Measurements from ENCODE around the gene KIFC3.

GRCh38 chr16:57732714-57733113 is 69.6 kb downstream of the KIFC3 start:
- TF ChIP-seq CTCF (IDR thresholded peaks at IDR 0.05), result no peak
- TF ChIP-seq POLR2AphosphoS5 (IDR thresholded peaks at IDR 0.05), result no peak
- no peak for TF ChIP-seq EP300 (IDR thresholded peaks at IDR 0.05)
